GM13976 (cell line): Measurements from ENCODE around the gene PAWR.
"Not testable (repeated sequence)": the region's sequence is repeated elsewhere in the genome, so short reads cannot be mapped to it uniquely, and the experiment has no call there.

Source experiments
- DNase-seq: peaks from one replicate; pipeline ENCODE4 v3.0.0; 2012; ENCODE audit warnings: low spot score
- CTCF ChIP-seq: IDR thresholded peaks from 2 replicates; pipeline ENCODE4 v1.5.1; 2012; ENCODE audit warnings: borderline replicate concordance, mild to moderate bottlenecking; ENCODE audit not compliant: insufficient read depth; ENCODE audit errors: extremely low read depth, missing control alignments, control extremely low read depth
- in situ Hi-C: fragments of 300-500 bp; cut with MboI; formaldehyde crosslinking; loops from one replicate; pipeline ENCODE4 v1.12.0; 2022; ENCODE audit warnings: low sequenced_read_pairs, mixed read lengths, inconsistent platforms; ENCODE audit not compliant: unreplicated experiment

Gene PAWR

GRCh38 chr12:79643821-79644220 lies 46.9 kb downstream of the PAWR start:
- in situ Hi-C loops: no loop called here
- DNase-seq: no peak
- no peak for TF ChIP-seq CTCF

GRCh38 chr12:79638490-79638889 lies 52.3 kb downstream of the PAWR start:
- no peak for DNase-seq
- TF ChIP-seq CTCF: no peak
- in situ Hi-C loops: no loop called here

GRCh38 chr12:79637093-79637492 lies 53.7 kb downstream of the PAWR start:
- in situ Hi-C loops: no loop called here
- DNase-seq: no peak
- no peak for TF ChIP-seq CTCF

GRCh38 chr12:79635676-79636075 lies 55.1 kb downstream of the PAWR start:
- TF ChIP-seq CTCF: no peak

GRCh38 chr12:79634957-79635471 lies 55.8 kb downstream of the PAWR start:
- TF ChIP-seq CTCF: no peak
- no peak for DNase-seq
- in situ Hi-C loops: no loop called here

More at GRCh38 chr12:79635676-79636075, 55.1 kb downstream of the PAWR start:
- DNase-seq: no peak
- in situ Hi-C loops: no loop called here

GRCh38 chr12:79629561-79629960 lies 61.2 kb downstream of the PAWR start:
- in situ Hi-C loops: no loop called here
- no peak for DNase-seq
- no peak for TF ChIP-seq CTCF

GRCh38 chr12:79626735-79627134 lies 64.0 kb downstream of the PAWR start:
- DNase-seq, in situ Hi-C loops: not testable (repeated sequence)
